HL-60 (cell line): ENCODE measurements around the gene PTH2.

Source experiments
- DNase-seq, 2 experiments: peaks; one replicate each; pipeline ENCODE4 v3.0.0-alpha.2; 2010 to 2020; ENCODE audit warnings: low read depth in 1 of 2, low spot score in 1 of 2
- H3K27ac ChIP-seq: fragments of 250-450 bp; sonication (Bioruptor Pico); replicated peaks from 2 replicates; pipeline ENCODE4 v1.5.1; 2020; ENCODE audit warnings: mild to moderate bottlenecking, moderate library complexity
- H3K27me3 ChIP-seq: fragments of 250-450 bp; sonication (Bioruptor Pico); 2 replicates; pipeline ENCODE4 v1.5.1; 2021; ENCODE audit warnings: mild to moderate bottlenecking, moderate library complexity; ENCODE audit not compliant: insufficient read depth, poor library complexity, severe bottlenecking
- H3K4me3 ChIP-seq: replicated peaks from 2 replicates; pipeline ENCODE4 v1.5.1; 2011; ENCODE audit warnings: mild to moderate bottlenecking, control low read depth, low read length; ENCODE audit not compliant: insufficient read depth
- CTCF ChIP-seq: IDR thresholded peaks from one replicate; pipeline ENCODE4 v1.5.1; 2011; ENCODE audit warnings: low read length, control low read depth, inconsistent platforms; ENCODE audit not compliant: insufficient read depth
- GABPA ChIP-seq: IDR thresholded peaks from 2 replicates; pipeline ENCODE4 v1.6.1; 2012; ENCODE audit warnings: low read depth
- POLR2AphosphoS5 ChIP-seq: IDR thresholded peaks from 2 replicates; pipeline ENCODE4 v1.6.1; 2012; ENCODE audit warnings: low read depth
- REST ChIP-seq: IDR thresholded peaks from 2 replicates; pipeline ENCODE4 v1.6.1; 2012; ENCODE audit warnings: low read depth; ENCODE audit not compliant: insufficient replicate concordance
- SPI1 ChIP-seq: IDR thresholded peaks from 2 replicates; pipeline ENCODE4 v1.6.1; 2012; ENCODE audit warnings: low read depth, mild to moderate bottlenecking, borderline replicate concordance

Gene PTH2

GRCh38 chr19:49433240-49433901 is 10.1 kb upstream of the PTH2 start:
- Histone ChIP-seq H3K27me3 (peaks cover 47% of the 10 kb centered on the region), H3K4me3 (no peak overlapping the region), H3K27ac (no peak overlapping the region)
- TF ChIP-seq REST (no peak), SPI1 (no peak), GABPA (no peak), POLR2AphosphoS5 (no peak), CTCF (no peak)
- DNase-seq = no peak

- H3K27me3 ChIP-seq = peaks cover 46% of the 10 kb centered on the region
These were observed 9.2 kb upstream of the PTH2 start for GRCh38 chr19:49432141-49433073.

More at GRCh38 chr19:49432141-49433073, 9.2 kb upstream of the PTH2 start:
- Histone ChIP-seq H3K4me3 (no peak overlapping the region), H3K27ac (no peak overlapping the region)
- no peak for DNase-seq
- no peak for TF ChIP-seq REST
- TF ChIP-seq SPI1 = no peak
- TF ChIP-seq GABPA = no peak
- no peak for TF ChIP-seq POLR2AphosphoS5
- no peak for TF ChIP-seq CTCF
